Amniotic stem cell (primary cell): ENCODE results near the gene RNF133.
"Not testable (repeated sequence)": the region's sequence is repeated elsewhere in the genome, so short reads cannot be mapped to it uniquely, and the experiment has no call there.

Source experiments
- DNase-seq: peaks from one replicate; lab custom pipeline; 2025; lab: John Stamatoyannopoulos, UW

Gene RNF133

GRCh38 chr7:122689346-122690109, 9.4 kb downstream of the RNF133 start:
- DNase-seq = no peak

GRCh38 chr7:122688400-122688998, 10.4 kb downstream of the RNF133 start:
- no peak for DNase-seq

- no peak for DNase-seq
Observed at GRCh38 chr7:122686360-122686878, 12.5 kb downstream of the RNF133 start.

GRCh38 chr7:122684504-122684903, 14.4 kb downstream of the RNF133 start:
- DNase-seq = no peak

- no peak for DNase-seq
Observed at GRCh38 chr7:122682815-122683550, 15.9 kb downstream of the RNF133 start.

GRCh38 chr7:122681186-122681585, 17.7 kb downstream of the RNF133 start:
- DNase-seq = not testable (repeated sequence)

- no peak for DNase-seq
Observed at GRCh38 chr7:122679813-122680212, 19.1 kb downstream of the RNF133 start.

GRCh38 chr7:122679269-122679709, 19.6 kb downstream of the RNF133 start:
- DNase-seq = not testable (repeated sequence)

GRCh38 chr7:122677149-122677548, 21.8 kb downstream of the RNF133 start:
- no peak for DNase-seq

GRCh38 chr7:122676466-122676865, 22.5 kb downstream of the RNF133 start:
- DNase-seq = no peak

GRCh38 chr7:122675621-122676020, 23.3 kb downstream of the RNF133 start:
- no peak for DNase-seq

GRCh38 chr7:122675011-122675410, 23.9 kb downstream of the RNF133 start:
- no peak for DNase-seq

- peak; percentile 24 for DNase-seq
Observed at GRCh38 chr7:122674502-122674901, 24.4 kb downstream of the RNF133 start.

GRCh38 chr7:122673951-122674350, 25.0 kb downstream of the RNF133 start:
- no peak for DNase-seq

- DNase-seq = no peak
Observed at GRCh38 chr7:122672536-122672935, 26.4 kb downstream of the RNF133 start.

- DNase-seq = no peak
Observed at GRCh38 chr7:122663733-122664132, 35.2 kb downstream of the RNF133 start.

GRCh38 chr7:122658856-122659255, 40.1 kb downstream of the RNF133 start:
- no peak for DNase-seq

- DNase-seq = no peak
Observed at GRCh38 chr7:122653685-122654084, 45.2 kb downstream of the RNF133 start.

GRCh38 chr7:122652876-122653275, 46.0 kb downstream of the RNF133 start:
- no peak for DNase-seq

- no peak for DNase-seq
Observed at GRCh38 chr7:122651451-122651850, 47.5 kb downstream of the RNF133 start.
